ENCODE results near the gene SLC29A3.

GRCh38 chr10:71365366-71365765, 46.3 kb downstream of the SLC29A3 start:
- TF ChIP-seq EZH2phosphoT487 (conservative IDR thresholded peaks at IDR 0.05; ENCODE audit: low read length) (no peak), CTCF (IDR thresholded peaks at IDR 0.05; ENCODE audit: insufficient read depth, low read length, poor library complexity, severe bottlenecking) (no peak)
